ENCODE data around the gene SAG. TPM values are rescaled to one million over a fixed set of nuclear protein-coding genes. Genes with fewer than 3 reads are reported as not detected.

The SAG gene
- total RNA-seq, 4 donors from 2014 or later: not detected

- intact Hi-C loops (cut with DNase I; ENCODE audit: low total_unique reads): no loop called here
- TF ChIP-seq CTCF (IDR thresholded peaks at IDR 0.05) (no peak), POLR2A (IDR thresholded peaks at IDR 0.05) (no peak)
- WGBS, 2 donors: 90 to 95% methylated on average over 4 of the region's 4 CpGs
- H3K4me3 ChIP-seq (ENCODE audit: low read depth, poor library complexity, severe bottlenecking): no peak overlapping the region
- DNase-seq (ENCODE audit: low spot score in 2 of 2): peak in 1 of 2 donors; percentile 70
Measured at GRCh38 chr2:233281553-233281952, 26.1 kb upstream of the SAG start.

- DNase-seq (ENCODE audit: low spot score in 2 of 2): no peak
- intact Hi-C loops (cut with DNase I; ENCODE audit: low total_unique reads): no loop called here
- TF ChIP-seq POLR2A (IDR thresholded peaks at IDR 0.05) (no peak), CTCF (IDR thresholded peaks at IDR 0.05) (no peak)
- H3K4me3 ChIP-seq (ENCODE audit: low read depth, poor library complexity, severe bottlenecking): no peak overlapping the region
- WGBS, 2 donors: 90 to 93% methylated on average over 6 of the region's 6 CpGs
Measured at GRCh38 chr2:233281992-233282603, 25.5 kb upstream of the SAG start.

GRCh38 chr2:233285921-233286320, 21.7 kb upstream of the SAG start:
- TF ChIP-seq POLR2A (IDR thresholded peaks at IDR 0.05) (no peak), CTCF (IDR thresholded peaks at IDR 0.05) (no peak)
- peak in 1 of 2 donors; percentile 32 for DNase-seq (ENCODE audit: low spot score in 2 of 2)
- H3K4me3 ChIP-seq (ENCODE audit: low read depth, poor library complexity, severe bottlenecking): no peak overlapping the region
- 88 to 91% methylated on average over 5 of the region's 5 CpGs for WGBS, 2 donors
- intact Hi-C loops (cut with DNase I; ENCODE audit: low total_unique reads): no loop called here

GRCh38 chr2:233287871-233288270, 19.7 kb upstream of the SAG start:
- WGBS, 2 donors: 91 to 96% methylated on average over 6 of the region's 6 CpGs
- H3K4me3 ChIP-seq (ENCODE audit: low read depth, poor library complexity, severe bottlenecking): no peak overlapping the region
- TF ChIP-seq CTCF (IDR thresholded peaks at IDR 0.05) (no peak), POLR2A (IDR thresholded peaks at IDR 0.05) (no peak)
- intact Hi-C loops (cut with DNase I; ENCODE audit: low total_unique reads): no loop called here
- peak in 1 of 2 donors; percentile 15 for DNase-seq (ENCODE audit: low spot score in 2 of 2)

GRCh38 chr2:233288663-233289062, 19.0 kb upstream of the SAG start:
- H3K4me3 ChIP-seq (ENCODE audit: low read depth, poor library complexity, severe bottlenecking): no peak overlapping the region
- intact Hi-C loops (cut with DNase I; ENCODE audit: low total_unique reads): no loop called here

More at GRCh38 chr2:233288663-233289062, 19.0 kb upstream of the SAG start:
- peak in 1 of 2 donors; percentile 26 for DNase-seq (ENCODE audit: low spot score in 2 of 2)
- TF ChIP-seq POLR2A (IDR thresholded peaks at IDR 0.05) (no peak), CTCF (IDR thresholded peaks at IDR 0.05) (no peak)
- 75 to 80% methylated on average over 5 of the region's 5 CpGs for WGBS, 2 donors

All from lower leg skin (tissue), 4 donors.